HG02938 (cell line): Measurements from ENCODE around the gene CDK15.

Experiments used
- ATAC-seq: cut with Tn5 transposase; IDR thresholded peaks from one replicate; pipeline ENCODE4 v1.9.1; 2021; ENCODE audit warnings: mild to moderate bottlenecking, moderate library complexity; ENCODE audit not compliant: unreplicated experiment

The CDK15 gene

GRCh38 chr2:201931475-201931874 is 125.1 kb downstream of the CDK15 start:
- no peak for ATAC-seq

- ATAC-seq = no peak
These were observed 125.6 kb downstream of the CDK15 start for GRCh38 chr2:201931951-201932350.

- ATAC-seq = no peak
These were observed 126.2 kb downstream of the CDK15 start for GRCh38 chr2:201932511-201932910.

GRCh38 chr2:201933792-201934237 is 127.5 kb downstream of the CDK15 start:
- no peak for ATAC-seq

- no peak for ATAC-seq
These were observed 130.5 kb downstream of the CDK15 start for GRCh38 chr2:201936817-201937216.

GRCh38 chr2:201937343-201937742 is 131.0 kb downstream of the CDK15 start:
- ATAC-seq = no peak

- no peak for ATAC-seq
These were observed 131.9 kb downstream of the CDK15 start for GRCh38 chr2:201938156-201938775.

- ATAC-seq = no peak
These were observed 132.4 kb downstream of the CDK15 start for GRCh38 chr2:201938781-201939180.

GRCh38 chr2:201939453-201939941 is 133.2 kb downstream of the CDK15 start:
- ATAC-seq = no peak

- no peak for ATAC-seq
These were observed 136.2 kb downstream of the CDK15 start for GRCh38 chr2:201942531-201942930.
